K562 treated with DMSO at 1 percent for 24 hours (cell line): Measurements from ENCODE around the gene VARS2. TPM values are rescaled to one million over a fixed set of nuclear protein-coding genes. Genes with fewer than 3 reads are reported as not detected.

Source experiments
- total RNA-seq: library from RNA; unstranded; fragments of 300-600 nt; gene quantifications from 2 replicates; pipeline ENCODE4 v1.2.3, GENCODE V29; 2022; ENCODE audit warnings: low read depth; ENCODE audit not compliant: insufficient read depth

Gene VARS2
- total RNA-seq = 59.2 and 63.7 TPM in 2 replicates

GRCh38 chr6:30914076-30914853 is at the start of gene VARS2:
Gene VARS2, plus strand, starts transcription at chr6:30914238. Its CDS starts 599 bp downstream, at chr6:30914837.

DNA sequence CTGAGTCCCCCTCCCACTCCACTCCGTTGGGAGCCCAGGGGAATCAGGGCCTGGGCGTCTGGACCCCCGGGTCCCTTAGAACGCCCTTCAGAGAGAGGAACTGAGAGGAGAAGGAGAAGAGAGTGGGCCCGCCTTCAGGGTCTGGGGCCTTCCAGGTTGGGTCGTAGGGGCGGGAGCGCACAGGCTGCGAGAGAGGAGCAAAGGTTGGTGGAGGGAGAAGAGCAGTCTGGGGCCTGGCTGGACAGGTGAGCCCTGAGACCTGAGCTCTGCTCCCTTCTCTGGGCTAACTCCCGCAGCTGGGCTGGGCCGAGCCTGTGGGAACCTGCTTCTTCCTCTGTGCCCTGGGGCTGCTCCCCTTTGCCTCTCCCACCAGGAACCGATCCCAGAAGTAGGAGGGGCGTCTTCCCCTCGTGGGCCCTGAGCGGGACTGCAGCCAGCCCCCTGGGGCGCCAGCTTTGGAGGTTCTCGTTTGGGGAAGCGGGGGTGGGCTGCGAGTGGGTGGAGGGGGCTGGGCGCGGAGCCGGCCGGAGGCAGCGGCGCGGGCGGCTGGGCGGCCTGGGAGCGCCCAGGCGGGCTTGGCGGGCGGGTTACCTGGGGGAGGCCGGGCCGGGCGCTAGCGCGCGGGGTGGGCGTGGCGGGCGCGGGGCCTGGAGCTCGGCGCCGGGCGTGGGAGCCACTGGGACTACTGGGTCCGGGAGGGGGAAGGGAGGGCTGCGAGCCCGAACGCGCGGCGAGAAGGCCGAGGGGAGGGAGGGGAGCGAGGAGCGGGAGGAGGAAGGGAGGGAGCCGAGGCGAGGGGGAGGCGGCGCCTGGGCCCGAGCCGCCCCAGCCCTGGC is 30.1 kb upstream of the VARS2 start, which contains the start of gene DDR1:
Gene DDR1 (plus strand): TSS at position 835 of the 836 bp plus-strand sequence. CDS start 4,211 bp downstream, outside the sequence.

GRCh38 chr6:30907758-30908591 is 6.1 kb upstream of the VARS2 start, which contains the start of gene GTF2H4:
Gene GTF2H4, plus strand, starts transcription at chr6:30908207.

GRCh38 chr6:30931969-30932645 is 18.1 kb downstream of the VARS2 start, which contains the start of gene SFTA2:
Gene SFTA2, minus strand, starts transcription at chr6:30932170. Its CDS starts 74 bp downstream, at chr6:30932096.

DNA sequence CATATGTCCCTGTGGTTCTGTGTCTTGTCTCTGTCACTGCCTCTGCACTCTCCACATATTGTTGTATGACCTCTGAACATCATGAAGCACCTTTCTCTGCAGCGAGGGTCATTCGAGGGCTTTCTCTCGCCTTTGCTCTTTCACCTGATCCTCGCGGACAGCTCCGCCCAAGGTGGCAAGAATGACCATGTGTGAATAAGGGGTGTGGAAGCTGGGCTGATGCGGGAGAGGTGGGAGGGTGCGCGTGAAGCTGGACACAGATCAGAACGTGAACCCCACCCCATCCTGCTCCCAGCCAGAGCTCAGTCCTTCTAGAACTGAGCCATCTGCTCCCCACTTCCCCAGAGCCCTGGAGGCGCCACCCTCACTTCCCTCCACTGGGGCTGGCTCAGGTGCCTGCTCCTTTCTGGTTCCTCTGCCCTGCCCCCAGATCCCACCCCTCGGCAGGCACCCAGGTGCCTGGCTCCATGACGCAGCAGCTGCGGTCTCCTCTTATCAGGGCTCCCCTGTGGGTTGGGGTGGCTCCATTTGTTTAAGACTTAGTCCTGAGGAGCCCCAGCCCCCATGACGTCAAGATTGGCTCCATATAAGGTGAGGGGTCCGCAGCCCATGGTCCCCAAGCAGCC is 26.4 kb downstream of the VARS2 start, which contains the start of gene MUCL3:
Gene MUCL3 (plus strand): TSS at position 613 of the 626 bp plus-strand sequence. CDS start 27 bp downstream, outside the sequence.

Other genes with a start within 250 kb of the VARS2 start
- gene DHX16, start 241.2 kb upstream of the VARS2 start, total RNA-seq = 65.7 and 68.2 TPM in 2 replicates
- 145 and 155 TPM in 2 replicates for gene PPP1R18, start 227.6 kb upstream of the VARS2 start, total RNA-seq
- gene NRM, start 223.3 kb upstream of the VARS2 start, total RNA-seq = 30.7 and 32.7 TPM in 2 replicates
- gene MDC1, start 197.0 kb upstream of the VARS2 start, total RNA-seq = 64.8 and 67.6 TPM in 2 replicates
- 1,630 and 1,662 TPM in 2 replicates for gene TUBB, start 193.9 kb upstream of the VARS2 start, total RNA-seq
- gene FLOT1, start 171.6 kb upstream of the VARS2 start, total RNA-seq = 309 and 334 TPM in 2 replicates
- gene IER3, start 169.7 kb upstream of the VARS2 start, total RNA-seq = 187 and 201 TPM in 2 replicates
- gene DDR1, start 29.7 kb upstream of the VARS2 start, total RNA-seq = 79.0 and 87.6 TPM in 2 replicates
- 43.0 and 44.3 TPM in 2 replicates for gene GTF2H4, start 6.0 kb upstream of the VARS2 start, total RNA-seq
- not detected in 2 replicates for gene SFTA2, start 17.9 kb downstream of the VARS2 start, total RNA-seq
- gene MUCL3, start 26.7 kb downstream of the VARS2 start, total RNA-seq = 0.05 TPM in 1 of 2 replicates, not detected in the other
- not detected in 2 replicates for gene MUC21, start 69.5 kb downstream of the VARS2 start, total RNA-seq
- not detected in 2 replicates for gene MUC22, start 96.2 kb downstream of the VARS2 start, total RNA-seq
- gene C6orf15, start 198.3 kb downstream of the VARS2 start, total RNA-seq = not detected in 2 replicates
- gene PSORS1C1, start 200.6 kb downstream of the VARS2 start, total RNA-seq = not detected in 2 replicates
- not detected in 2 replicates for gene CDSN, start 206.2 kb downstream of the VARS2 start, total RNA-seq
- gene PSORS1C2, start 224.8 kb downstream of the VARS2 start, total RNA-seq = not detected in 2 replicates
- 39.6 and 47.7 TPM in 2 replicates for gene CCHCR1, start 243.6 kb downstream of the VARS2 start, total RNA-seq
- 72.6 and 76.1 TPM in 2 replicates for gene TCF19, start 244.4 kb downstream of the VARS2 start, total RNA-seq